Neural cell (in vitro differentiated cells): ENCODE data around the gene NID2.

Source experiments
- CTCF ChIP-seq: fragments of 450-650 bp; IDR thresholded peaks from 2 replicates; pipeline ENCODE4 v1.5.1; 2014; ENCODE audit warnings: antibody characterized with exemption, mild to moderate bottlenecking, moderate library complexity; ENCODE audit not compliant: poor library complexity, severe bottlenecking
- TAF1 ChIP-seq: IDR thresholded peaks from 2 replicates; pipeline ENCODE4 v1.6.1; 2012; ENCODE audit warnings: low read depth

- TF ChIP-seq TAF1 (no peak), CTCF (no peak)
These were observed 78.4 kb downstream of the NID2 start for GRCh38 chr14:51990488-51990887.
